Stimulated activated CD4-positive, alpha-beta T cell treated with anti-CD3 and anti-CD28 coated beads, Interleukin-12 subunit alpha, Interleukin-12 subunit beta, amount 100 ng/mL, for 4 hours (primary cell): ENCODE data around the gene TTC13.

Experiments
- DNase-seq: peaks from one replicate; pipeline ENCODE4 v3.0.0-alpha.2; 2020

TTC13 gene

GRCh38 chr1:230867101-230867902 lies 111.4 kb downstream of the TTC13 start:
- no peak for DNase-seq

GRCh38 chr1:230866171-230867070 lies 112.2 kb downstream of the TTC13 start:
- DNase-seq: no peak

GRCh38 chr1:230865062-230865817 lies 113.4 kb downstream of the TTC13 start:
- DNase-seq: no peak

GRCh38 chr1:230864441-230864840 lies 114.2 kb downstream of the TTC13 start:
- no peak for DNase-seq

- DNase-seq: no peak
Observed at GRCh38 chr1:230863449-230863848, 115.2 kb downstream of the TTC13 start.

- no peak for DNase-seq
Observed at GRCh38 chr1:230861970-230862595, 116.6 kb downstream of the TTC13 start.

- DNase-seq: no peak
Observed at GRCh38 chr1:230861489-230861888, 117.2 kb downstream of the TTC13 start.

GRCh38 chr1:230860617-230861384 lies 117.9 kb downstream of the TTC13 start:
- no peak for DNase-seq

- DNase-seq: no peak
Observed at GRCh38 chr1:230858918-230859729, 119.5 kb downstream of the TTC13 start.

GRCh38 chr1:230858236-230858820 lies 120.3 kb downstream of the TTC13 start:
- no peak for DNase-seq

GRCh38 chr1:230857822-230858221 lies 120.8 kb downstream of the TTC13 start:
- no peak for DNase-seq

GRCh38 chr1:230857077-230857476 lies 121.6 kb downstream of the TTC13 start:
- DNase-seq: no peak
